Activated CD8-positive, alpha-beta memory T cell treated with anti-CD3 and anti-CD28 coated beads for 36 hours (primary cell): ENCODE results near the gene RGSL1. TPM values are rescaled to one million over a fixed set of nuclear protein-coding genes. Genes with fewer than 3 reads are reported as not detected.

Experiments
- CTCF ChIA-PET: fragments of 350-600 bp; sonication (Branson Sonifier 250); formaldehyde crosslinking; loops from one replicate; lab custom pipeline; 2021; ENCODE audit warnings: antibody characterized with exemption; lab: Charles Lee
- POLR2A ChIA-PET: fragments of 350-600 bp; sonication (Branson Sonifier 250); formaldehyde crosslinking; loops from one replicate; lab custom pipeline; 2021; ENCODE audit warnings: antibody characterized with exemption; lab: Charles Lee
- total RNA-seq, 2 experiments: library from RNA; stranded (reverse); gene quantifications; one replicate each; pipeline ENCODE4 v1.2.3, GENCODE V29; 2021

Gene RGSL1
- not detected for total RNA-seq

GRCh38 chr1:182450087-182450486 lies at the start of gene RGSL1:
TSS of gene RGSL1 (plus strand) at chr1:182450146. CDS start at chr1:182450166, 20 bp downstream.
- CTCF ChIA-PET = no interaction called here
- POLR2A ChIA-PET = no interaction called here

- POLR2A ChIA-PET = no interaction called here
Measured at GRCh38 chr1:182400567-182400966, 49.4 kb upstream of the RGSL1 start, which contains the start of gene TEDDM1. TSS of gene TEDDM1 (minus strand) at chr1:182400667. CDS start at chr1:182400485, 182 bp downstream.

GRCh38 chr1:182404781-182405180 lies 45.2 kb upstream of the RGSL1 start:
- ChIA-PET CTCF (interaction anchor here (1.2 kb wide), 1 partner anchor 261 kb away, joined by 3 read pairs; no protein-coding TSS in a partner anchor), POLR2A (no interaction called here)

More at GRCh38 chr1:182400567-182400966, 49.4 kb upstream of the RGSL1 start, which contains the start of gene TEDDM1:
- CTCF ChIA-PET = interaction anchor here (1.0 kb wide), 1 partner anchor 257 kb away, joined by 3 read pairs; no protein-coding TSS in a partner anchor

GRCh38 chr1:182405578-182405977 lies 44.4 kb upstream of the RGSL1 start:
- CTCF ChIA-PET = no interaction called here
- POLR2A ChIA-PET = no interaction called here

- POLR2A ChIA-PET = no interaction called here
- CTCF ChIA-PET = no interaction called here
Measured at GRCh38 chr1:182406012-182406411, 43.9 kb upstream of the RGSL1 start.

GRCh38 chr1:182407724-182408123 lies 42.2 kb upstream of the RGSL1 start:
- POLR2A ChIA-PET = no interaction called here
- CTCF ChIA-PET = no interaction called here

GRCh38 chr1:182408435-182409075 lies 41.4 kb upstream of the RGSL1 start:
- ChIA-PET POLR2A (no interaction called here), CTCF (no interaction called here)

GRCh38 chr1:182410138-182410537 lies 39.8 kb upstream of the RGSL1 start:
- CTCF ChIA-PET = no interaction called here
- POLR2A ChIA-PET = no interaction called here

GRCh38 chr1:182410620-182411273 lies 39.2 kb upstream of the RGSL1 start:
- POLR2A ChIA-PET = no interaction called here
- CTCF ChIA-PET = no interaction called here

GRCh38 chr1:182413486-182413885 lies 36.5 kb upstream of the RGSL1 start:
- POLR2A ChIA-PET = no interaction called here
- CTCF ChIA-PET = no interaction called here

- ChIA-PET POLR2A (no interaction called here), CTCF (no interaction called here)
Measured at GRCh38 chr1:182413969-182414368, 36.0 kb upstream of the RGSL1 start.

- ChIA-PET POLR2A (no interaction called here), CTCF (no interaction called here)
Measured at GRCh38 chr1:182415789-182416188, 34.2 kb upstream of the RGSL1 start.

GRCh38 chr1:182426442-182427430 lies 23.2 kb upstream of the RGSL1 start:
- ChIA-PET CTCF (no interaction called here), POLR2A (no interaction called here)

GRCh38 chr1:182428043-182428442 lies 21.9 kb upstream of the RGSL1 start:
- POLR2A ChIA-PET = no interaction called here
- CTCF ChIA-PET = interaction anchor here (0.9 kb wide), 1 partner anchor 16 kb away, joined by 3 read pairs; no protein-coding TSS in a partner anchor

GRCh38 chr1:182430263-182431068 lies 19.5 kb upstream of the RGSL1 start:
- ChIA-PET POLR2A (no interaction called here), CTCF (interaction anchor here (0.8 kb wide), 1 partner anchor 350 kb away, joined by 3 read pairs; no protein-coding TSS in a partner anchor)

GRCh38 chr1:182431278-182431677 lies 18.7 kb upstream of the RGSL1 start:
- ChIA-PET POLR2A (no interaction called here), CTCF (interaction anchor here (0.7 kb wide), 1 partner anchor 12 kb away, joined by 3 read pairs; no protein-coding TSS in a partner anchor)

GRCh38 chr1:182433580-182433979 lies 16.4 kb upstream of the RGSL1 start:
- ChIA-PET POLR2A (no interaction called here), CTCF (interaction anchor here (0.6 kb wide), 1 partner anchor 973 kb away, joined by 3 read pairs; no protein-coding TSS in a partner anchor)

- ChIA-PET POLR2A (no interaction called here), CTCF (interaction anchor here (0.6 kb wide), 1 partner anchor 369 kb away, joined by 3 read pairs; no protein-coding TSS in a partner anchor)
Measured at GRCh38 chr1:182438326-182438725, 11.6 kb upstream of the RGSL1 start.

- POLR2A ChIA-PET = no interaction called here
- CTCF ChIA-PET = no interaction called here
Measured at GRCh38 chr1:182441719-182442118, 8.2 kb upstream of the RGSL1 start.
